Activated CD4-positive, CD25-positive, alpha-beta regulatory T cell (primary cell): ENCODE results near the gene TRPV4.
"Not testable (repeated sequence)": the region's sequence is repeated elsewhere in the genome, so short reads cannot be mapped to it uniquely, and the experiment has no call there.

Experiments used
- DNase-seq, 4 experiments: peaks; one replicate each; lab custom pipeline; 2025; lab: John Stamatoyannopoulos, UW

TRPV4 gene

DNA sequence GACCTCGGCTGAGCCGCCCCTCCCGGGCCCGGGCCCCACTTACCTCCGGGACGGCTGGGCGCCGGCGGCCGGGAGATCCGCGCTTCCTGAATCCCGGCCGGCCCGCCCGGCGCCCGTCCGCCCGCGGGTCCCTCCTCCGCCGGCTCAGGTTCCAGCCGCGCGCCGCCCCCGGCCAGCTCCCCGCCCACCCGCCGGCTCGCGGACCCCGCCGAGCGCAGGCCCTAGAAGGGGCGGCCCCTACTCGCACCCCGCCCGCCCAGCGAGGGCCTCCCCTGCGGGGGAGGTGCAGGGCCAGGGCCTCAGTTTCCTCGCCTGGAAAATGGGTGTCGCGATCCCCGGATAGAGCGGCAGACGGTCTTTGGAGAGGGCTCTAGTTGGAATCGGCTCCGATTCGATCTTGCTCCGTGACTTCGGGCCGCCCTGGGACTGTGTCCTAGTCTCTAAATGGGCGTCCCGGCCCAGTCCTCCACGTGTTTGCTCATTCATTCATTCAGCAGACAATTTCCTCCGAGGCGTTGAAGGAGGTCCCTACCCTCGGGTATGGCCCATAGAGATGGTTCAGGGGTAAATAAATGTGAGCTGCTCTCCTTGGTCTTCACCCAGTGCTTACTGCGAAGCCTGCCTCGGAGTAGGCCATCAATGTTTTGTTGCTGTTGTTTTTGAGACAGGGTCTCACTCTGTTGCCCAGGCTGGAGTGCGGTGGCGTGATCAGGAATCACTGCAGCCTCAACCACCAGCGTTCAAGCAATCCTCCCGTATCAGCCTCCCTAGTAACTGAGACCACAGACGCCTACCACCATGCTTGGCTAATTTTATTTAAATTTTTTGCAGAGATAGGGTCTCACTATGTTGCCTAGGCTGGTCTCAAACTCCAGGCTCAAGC, at the start of gene TRPV4:
TSS of gene TRPV4 (minus strand) at position 92 of the 883 bp plus-strand sequence. CDS start 18,602 bp downstream, outside the sequence.
- DNase-seq, result no peak

DNA sequence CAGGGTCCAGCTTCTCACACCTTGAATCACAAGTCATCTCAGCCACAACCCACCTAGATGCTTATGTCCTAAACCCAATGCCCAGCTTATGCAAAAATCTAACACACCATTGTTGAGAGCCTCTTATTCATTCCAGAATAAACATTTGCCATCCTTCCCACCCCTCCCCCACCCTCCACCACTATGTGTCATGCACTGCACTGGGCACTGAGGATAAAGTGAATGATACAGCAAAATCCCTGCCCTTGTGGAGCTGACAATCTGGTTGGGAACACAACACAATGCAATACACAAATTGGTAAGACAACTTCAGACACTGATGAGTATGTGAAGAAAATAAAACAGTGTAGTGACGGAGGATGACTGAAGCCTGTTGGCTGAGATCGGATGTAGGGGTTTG, 48.6 kb upstream of the TRPV4 start:
- no peak for DNase-seq

- DNase-seq, result no peak
Measured at GRCh38 chr12:109880938-109881337, 47.7 kb upstream of the TRPV4 start.

GRCh38 chr12:109880043-109880931, 47.1 kb upstream of the TRPV4 start, which contains the start of gene GLTP:
Gene GLTP, minus strand, starts transcription at chr12:109880541. Its CDS starts 167 bp downstream, at chr12:109880374.
- DNase-seq, result peak; percentile 76 to 91 (median 84)

DNA sequence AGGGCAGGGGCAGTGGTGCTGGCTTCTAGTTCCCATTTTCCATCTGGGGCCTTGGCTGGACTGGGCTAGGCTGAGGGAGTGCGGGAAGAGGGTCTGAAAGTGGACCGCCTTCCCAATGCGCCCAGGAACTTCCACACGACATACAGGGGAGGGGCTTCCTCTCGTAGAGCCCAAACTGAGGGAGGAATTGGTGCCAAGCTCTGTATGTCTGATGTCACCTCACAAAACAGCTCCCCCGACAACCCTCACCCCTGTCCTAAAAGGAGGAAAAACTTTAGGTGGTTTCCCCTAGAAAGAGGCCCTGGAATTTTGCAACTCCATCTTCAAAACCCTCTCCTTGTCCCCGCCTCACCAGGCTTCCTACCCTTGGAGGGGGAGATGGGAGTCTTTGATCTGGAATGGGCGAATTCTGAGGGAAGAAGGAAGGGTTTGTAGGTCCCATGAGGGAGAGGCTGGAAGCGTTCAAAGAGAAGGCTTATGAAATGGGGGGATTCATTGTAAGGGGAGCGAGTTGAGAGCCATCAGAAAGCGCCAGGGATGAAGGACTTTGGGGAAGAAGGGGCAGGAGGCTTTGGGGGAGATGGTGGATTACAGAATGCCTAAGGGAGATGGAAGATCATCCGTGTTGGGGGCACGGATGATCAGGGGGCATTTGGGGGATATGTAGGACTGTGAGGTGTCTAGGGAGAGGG, 46.3 kb upstream of the TRPV4 start:
- DNase-seq, result no peak

DNA sequence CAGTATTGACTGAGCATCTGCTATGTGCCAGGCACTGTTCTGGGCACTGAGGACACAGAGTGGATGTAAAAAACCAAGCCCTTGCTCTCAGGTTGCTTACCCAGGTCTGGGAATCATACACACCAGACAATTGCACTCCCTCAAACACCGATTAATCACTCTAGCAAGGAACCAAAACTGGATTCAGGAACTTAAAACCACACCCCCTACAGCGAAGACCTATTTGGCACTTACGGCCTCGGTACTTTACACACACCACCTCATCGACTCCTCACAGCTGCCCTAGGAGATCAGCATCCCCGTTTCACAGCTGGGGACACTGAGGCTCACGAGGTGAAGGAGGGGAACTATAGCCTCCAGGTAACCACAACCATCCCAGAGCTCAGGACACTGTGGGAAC, 45.6 kb upstream of the TRPV4 start:
- DNase-seq, result no peak

- DNase-seq, result no peak
Measured at GRCh38 chr12:109878247-109878625, 45.0 kb upstream of the TRPV4 start.

GRCh38 chr12:109877504-109878246, 44.5 kb upstream of the TRPV4 start:
- DNase-seq, result no peak

- DNase-seq, result no peak
Measured at GRCh38 chr12:109876406-109876805, 43.2 kb upstream of the TRPV4 start.

DNA sequence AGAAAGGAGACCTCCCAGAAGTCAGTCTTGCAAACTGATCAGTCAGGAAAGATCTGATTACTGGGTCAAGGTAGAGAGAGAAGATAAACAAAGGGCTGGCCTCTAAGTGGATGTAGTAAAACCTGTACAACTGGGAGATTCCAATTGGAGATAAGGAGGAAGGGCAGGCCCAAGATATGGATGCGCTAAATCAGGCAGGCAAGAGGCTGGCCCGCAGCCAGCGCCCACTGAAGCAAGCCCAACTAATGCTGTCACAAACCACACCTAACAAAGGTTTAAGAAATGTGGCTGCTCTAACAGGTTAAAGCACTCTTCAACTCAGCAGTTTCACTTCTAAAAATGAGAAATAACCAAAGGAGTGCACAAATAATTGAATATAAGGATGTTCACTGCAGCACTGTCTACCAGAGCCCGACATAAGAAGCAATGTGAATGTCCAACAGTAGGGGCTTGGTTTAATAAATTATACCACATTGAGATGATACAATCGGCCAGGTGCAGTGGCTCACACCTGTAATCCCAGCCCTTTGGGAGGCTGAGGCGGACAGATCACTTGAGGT, 42.5 kb upstream of the TRPV4 start:
- DNase-seq, result no peak

DNA sequence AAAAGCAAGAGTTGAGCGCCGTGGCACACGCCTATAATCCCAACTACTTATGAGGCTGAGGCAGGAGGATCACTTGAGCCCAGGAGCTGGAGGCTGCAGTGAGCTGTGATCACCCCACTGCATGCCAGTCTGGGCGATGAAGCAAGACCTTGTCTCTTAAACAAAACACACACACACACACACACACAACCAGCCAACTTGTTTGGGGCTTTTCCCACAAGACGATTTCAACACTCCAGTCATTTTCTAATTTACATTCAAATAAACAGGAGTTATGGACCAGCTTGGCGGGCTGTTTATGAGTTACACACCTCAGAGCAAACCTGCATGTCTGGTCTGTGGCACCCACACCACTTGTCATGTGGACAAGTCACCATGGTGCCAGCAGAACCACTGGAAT, 40.5 kb upstream of the TRPV4 start:
- no peak for DNase-seq

GRCh38 chr12:109871668-109872314, 38.6 kb upstream of the TRPV4 start:
- DNase-seq, result no peak

DNA sequence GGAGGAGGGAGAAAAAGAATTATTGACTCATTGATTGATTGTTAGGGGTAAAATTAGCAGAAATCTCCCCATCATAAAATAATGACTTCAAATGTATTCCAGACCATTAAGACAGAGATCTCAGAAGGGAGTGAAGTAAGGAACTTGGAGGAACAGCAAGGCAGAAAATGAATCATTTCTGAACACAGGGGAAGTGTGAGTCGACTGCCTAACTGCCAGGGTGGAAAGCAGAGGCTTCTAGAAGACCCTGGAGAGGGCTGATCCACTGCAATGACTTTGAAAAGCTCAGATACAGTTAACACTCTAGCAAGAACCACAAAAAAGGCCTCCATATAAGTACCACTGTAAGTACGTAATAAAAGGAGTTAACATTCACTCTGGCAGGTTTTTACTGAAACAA, 37.5 kb upstream of the TRPV4 start:
- no peak for DNase-seq

DNA sequence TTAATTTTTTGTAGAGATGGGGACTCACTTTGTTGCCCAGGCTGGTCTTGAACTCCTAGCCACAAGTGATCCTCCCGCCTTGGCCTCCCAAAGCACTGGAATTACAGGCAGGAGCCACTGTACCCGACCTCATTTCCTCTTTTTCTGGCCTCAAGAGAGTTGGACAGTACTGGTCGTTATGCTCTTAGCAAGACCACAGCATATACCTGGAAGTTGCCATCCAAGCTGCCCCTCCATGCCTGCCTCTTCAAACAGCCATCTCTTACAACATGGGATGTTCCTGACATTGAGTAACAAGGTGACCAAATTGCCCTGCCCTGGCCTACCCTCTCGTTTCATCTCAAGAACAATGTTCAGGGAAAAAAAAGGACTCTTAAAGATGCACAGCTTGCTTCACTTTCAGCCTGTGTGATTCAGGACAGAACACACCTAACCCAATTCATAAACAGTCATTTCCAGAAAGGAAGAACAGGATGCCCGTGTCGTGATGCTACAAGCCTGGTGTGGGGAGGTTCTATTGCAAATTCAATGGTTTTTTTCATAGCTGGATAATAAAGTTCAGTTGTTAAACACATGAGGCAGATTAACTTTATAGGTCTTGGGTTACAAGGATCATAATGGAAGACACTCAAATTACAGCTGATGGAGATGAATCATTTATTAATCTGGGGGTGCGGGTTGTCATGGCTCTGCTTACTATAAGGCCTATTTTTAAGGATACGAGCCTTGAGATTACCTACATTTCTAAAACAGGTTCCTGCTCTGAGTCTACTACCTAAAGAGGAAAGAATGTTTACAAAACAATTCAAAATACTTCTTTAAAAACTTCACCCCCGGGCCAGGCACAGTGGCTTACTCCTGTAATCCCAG, 35.2 kb upstream of the TRPV4 start:
- no peak for DNase-seq

DNA sequence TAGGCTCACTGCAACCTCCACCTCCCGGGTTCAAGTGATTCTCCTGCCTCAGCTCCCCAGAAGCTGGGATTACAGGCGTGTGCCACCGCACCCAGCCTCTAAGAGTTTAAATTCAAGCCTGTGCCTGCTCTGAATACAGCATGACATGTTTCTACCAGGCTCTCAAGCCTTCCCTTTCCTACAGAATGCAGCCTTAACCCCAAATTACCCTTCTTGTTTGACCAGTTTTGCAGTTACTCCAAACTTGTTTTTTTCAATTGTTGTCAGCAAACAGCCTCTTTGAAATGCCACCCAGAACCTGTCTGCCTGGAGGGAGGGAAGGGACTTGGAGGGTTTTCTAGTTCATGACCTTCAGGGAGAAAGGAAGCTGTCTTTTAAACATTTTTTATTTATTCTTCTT, 31.7 kb upstream of the TRPV4 start:
- DNase-seq, result no peak

DNA sequence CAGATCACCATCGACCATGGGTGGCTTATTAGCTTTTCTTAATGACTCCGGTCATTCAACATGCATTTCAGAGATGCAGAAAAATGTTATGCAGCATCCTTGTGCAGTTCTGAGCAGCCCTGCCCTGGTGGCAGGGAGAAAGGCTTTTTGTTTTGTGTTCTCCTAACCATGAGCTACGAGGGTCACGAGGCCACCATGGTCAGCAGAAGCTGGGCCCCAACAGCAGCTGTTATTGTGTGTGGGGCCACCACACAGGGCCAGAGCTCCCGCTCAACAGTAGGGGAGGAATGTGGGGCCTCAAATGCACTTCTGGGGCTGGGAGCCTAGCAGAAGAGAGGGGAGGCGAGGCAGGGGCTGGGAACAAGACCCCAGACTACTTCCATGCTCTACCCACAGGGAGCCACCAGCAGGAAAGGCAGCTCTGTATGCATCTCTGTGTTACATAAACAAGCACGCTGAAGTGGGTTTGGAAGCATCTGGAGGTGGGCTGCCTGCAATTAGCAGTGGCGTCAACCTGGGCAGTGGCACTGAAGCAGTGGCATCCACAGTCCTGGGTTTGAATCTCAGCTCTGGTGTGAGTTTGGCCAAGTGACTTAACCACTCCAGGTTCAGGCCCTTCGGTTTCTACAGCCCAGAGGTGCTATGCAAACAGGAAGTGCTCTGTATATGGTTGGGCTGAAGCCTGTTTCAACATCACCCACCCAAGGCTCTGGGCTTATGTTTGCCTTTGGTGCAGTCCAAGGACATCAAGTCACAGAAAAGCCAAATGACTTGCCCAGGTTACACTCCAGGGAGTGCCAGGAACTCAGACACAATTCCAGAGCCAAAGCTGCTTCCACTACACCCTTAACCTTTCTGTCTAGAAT, 30.9 kb upstream of the TRPV4 start:
- no peak for DNase-seq

DNA sequence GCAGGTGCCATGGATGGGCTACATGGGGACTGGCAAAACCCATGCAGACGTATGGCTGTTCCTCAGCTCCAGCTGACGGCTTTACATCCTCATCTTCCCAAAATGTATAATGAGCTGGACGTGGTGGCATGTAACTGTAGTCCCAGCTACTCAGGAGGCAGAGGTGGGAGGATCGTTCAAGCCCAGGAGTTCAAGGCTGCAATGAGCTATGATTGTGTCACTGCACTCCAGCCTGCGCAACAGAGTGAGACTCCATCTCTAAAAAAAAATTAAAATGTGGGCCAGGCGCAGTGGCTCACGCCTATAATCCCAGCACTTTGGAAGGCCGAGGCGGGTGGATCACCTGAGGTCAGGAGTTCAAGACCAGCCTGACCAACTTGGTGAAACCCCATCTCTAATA, 29.3 kb upstream of the TRPV4 start:
- not testable (repeated sequence) for DNase-seq

GRCh38 chr12:109861689-109862314, 28.6 kb upstream of the TRPV4 start:
- no peak for DNase-seq
